GM19240 (cell line): ENCODE measurements around the gene HES1.
"Not testable (repeated sequence)": the region's sequence is repeated elsewhere in the genome, so short reads cannot be mapped to it uniquely, and the experiment has no call there.

ENCODE experiments used
- DNase-seq: peaks from one replicate; pipeline ENCODE4 v3.0.0; 2011; ENCODE audit warnings: low spot score; ENCODE audit not compliant: insufficient read length

The HES1 gene

GRCh38 chr3:194140520-194141414 is 4.8 kb downstream of the HES1 start:
- DNase-seq: no peak

GRCh38 chr3:194141415-194142155 is 5.6 kb downstream of the HES1 start:
- peak; percentile 76 for DNase-seq

- no peak for DNase-seq
Observed at GRCh38 chr3:194142156-194142910, 6.4 kb downstream of the HES1 start.

GRCh38 chr3:194145702-194146101 is 9.8 kb downstream of the HES1 start:
- no peak for DNase-seq

GRCh38 chr3:194147679-194148078 is 11.7 kb downstream of the HES1 start:
- no peak for DNase-seq

GRCh38 chr3:194148383-194148782 is 12.4 kb downstream of the HES1 start:
- DNase-seq: no peak

GRCh38 chr3:194150252-194150934 is 14.4 kb downstream of the HES1 start:
- DNase-seq: no peak

- not testable (repeated sequence) for DNase-seq
Observed at GRCh38 chr3:194150935-194151302, 15.0 kb downstream of the HES1 start.

- no peak for DNase-seq
Observed at GRCh38 chr3:194154346-194154745, 18.4 kb downstream of the HES1 start.

GRCh38 chr3:194156095-194156494 is 20.1 kb downstream of the HES1 start:
- DNase-seq: no peak

- no peak for DNase-seq
Observed at GRCh38 chr3:194158942-194159439, 23.0 kb downstream of the HES1 start.

- no peak for DNase-seq
Observed at GRCh38 chr3:194160158-194160557, 24.2 kb downstream of the HES1 start.

GRCh38 chr3:194161131-194162045 is 25.4 kb downstream of the HES1 start:
- DNase-seq: no peak

- no peak for DNase-seq
Observed at GRCh38 chr3:194162070-194162678, 26.2 kb downstream of the HES1 start.

GRCh38 chr3:194162817-194163584 is 27.1 kb downstream of the HES1 start:
- DNase-seq: no peak

- DNase-seq: no peak
Observed at GRCh38 chr3:194163697-194164096, 27.7 kb downstream of the HES1 start.

GRCh38 chr3:194164861-194165260 is 28.9 kb downstream of the HES1 start:
- no peak for DNase-seq

GRCh38 chr3:194165271-194166018 is 29.5 kb downstream of the HES1 start:
- DNase-seq: no peak
